Measurements from ENCODE around the gene SOX30. TPM values are rescaled to one million over a fixed set of nuclear protein-coding genes. Genes with fewer than 3 reads are reported as not detected.
A peak's percentile ranks its signal among the peaks of the same experiment; 100 is the strongest.
"Not testable (repeated sequence)": the region's sequence is repeated elsewhere in the genome, so short reads cannot be mapped to it uniquely, and the experiment has no call there.

The SOX30 gene
- total RNA-seq (under 1 TPM in 1 of 2 donors, not detected in 1; 0.44 TPM), total RNA-seq (0 to 0.08 reads per million in 2 donors)

DNA sequence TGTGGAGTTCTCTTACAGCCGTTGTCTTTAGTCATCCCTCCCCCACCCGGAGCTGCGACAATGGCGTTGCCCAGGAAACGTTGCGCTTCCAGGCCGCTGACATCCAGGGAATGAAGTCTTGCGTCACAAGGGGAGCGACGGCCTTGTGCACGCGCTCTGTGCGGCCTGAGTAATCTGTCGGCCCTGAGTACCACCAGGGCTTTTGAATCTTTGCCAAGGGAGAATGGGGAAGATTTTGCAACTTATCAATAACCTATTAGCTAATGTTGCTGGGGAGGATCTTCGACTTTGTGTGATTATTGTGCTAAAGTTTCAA, at the start of gene SOX30:
SOX30 (minus strand) TSS at position 62 of the 316 bp plus-strand sequence. CDS start 360 bp downstream, outside the sequence.
- no peak for DNase-seq

DNA sequence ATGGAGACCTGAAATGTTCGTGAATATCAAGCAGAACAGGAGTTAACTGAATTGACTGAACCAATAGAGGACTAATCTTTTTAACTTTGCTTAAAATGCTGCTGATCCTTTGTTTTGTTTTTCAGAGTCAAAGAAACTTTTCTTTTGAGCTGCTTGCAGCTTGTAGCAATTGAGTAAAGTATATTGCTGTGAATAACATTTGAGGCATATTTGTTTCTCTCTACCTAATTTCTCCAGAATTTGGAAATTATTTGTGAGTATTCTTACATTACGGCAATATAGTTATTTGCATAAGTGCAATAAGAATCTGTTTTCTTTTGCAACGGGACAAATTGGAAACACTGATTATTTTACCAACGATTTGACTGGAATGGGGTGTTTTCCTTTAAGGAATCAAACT, 46.4 kb upstream of the SOX30 start:
- not testable (repeated sequence) for H3K27ac Mint-ChIP-seq; H3K4me1 Mint-ChIP-seq; H3K36me3 Mint-ChIP-seq (ENCODE audit: low read depth); H3K9me3 ChIP-seq (ENCODE audit: control insufficient read depth, low read length, poor library complexity, severe bottlenecking); DNase-seq; ATAC-seq; H3K27me3 Mint-ChIP-seq; H3K4me3 Mint-ChIP-seq

More for the DNA sequence above, at the start of gene SOX30:
- H3K4me3 Mint-ChIP-seq: peak within 1 kb of the TSS; percentile 82
- no peaks in the 10 kb centered on the region for H3K27me3 Mint-ChIP-seq
- peak within 1 kb of the TSS; percentile 87 for H3K27ac Mint-ChIP-seq
- no peaks in the 10 kb centered on the region for H3K9me3 ChIP-seq (ENCODE audit: control insufficient read depth, low read length, poor library complexity, severe bottlenecking)
- peaks cover 3% of the 10 kb centered on the region for H3K36me3 Mint-ChIP-seq (ENCODE audit: low read depth)
- H3K4me1 Mint-ChIP-seq: peaks cover 12% of the 10 kb centered on the region
- no peak for ATAC-seq

- H3K4me1 Mint-ChIP-seq; H3K4me3 Mint-ChIP-seq; H3K27me3 Mint-ChIP-seq; H3K36me3 Mint-ChIP-seq (ENCODE audit: low read depth); H3K9me3 ChIP-seq (ENCODE audit: control insufficient read depth, low read length, poor library complexity, severe bottlenecking); ATAC-seq; DNase-seq; H3K27ac Mint-ChIP-seq: not testable (repeated sequence)
Measured at GRCh38 chr5:157696154-157696553, 43.9 kb upstream of the SOX30 start.

DNA sequence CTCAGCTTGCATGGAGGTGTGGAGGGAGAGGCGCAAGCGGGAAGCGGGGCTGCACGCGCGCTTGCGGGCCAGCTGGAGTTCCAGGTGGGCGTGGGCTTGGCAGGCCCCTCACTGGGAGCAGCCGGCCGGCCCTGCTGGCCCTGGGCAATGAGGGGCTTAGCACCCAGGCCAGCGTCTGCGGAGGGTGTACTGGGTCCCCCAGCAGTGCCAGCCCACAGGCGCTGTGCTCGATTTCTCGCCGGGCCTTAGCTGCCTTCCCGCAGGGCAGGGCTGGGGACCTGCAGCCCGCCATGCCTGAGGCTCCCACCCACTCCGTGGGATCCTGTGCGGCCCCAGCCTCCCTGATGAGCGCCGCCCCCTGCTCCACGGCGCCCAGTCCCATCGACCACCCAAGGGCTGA, 41.6 kb upstream of the SOX30 start:
- not testable (repeated sequence) for H3K36me3 Mint-ChIP-seq (ENCODE audit: low read depth); H3K4me1 Mint-ChIP-seq; DNase-seq

DNA sequence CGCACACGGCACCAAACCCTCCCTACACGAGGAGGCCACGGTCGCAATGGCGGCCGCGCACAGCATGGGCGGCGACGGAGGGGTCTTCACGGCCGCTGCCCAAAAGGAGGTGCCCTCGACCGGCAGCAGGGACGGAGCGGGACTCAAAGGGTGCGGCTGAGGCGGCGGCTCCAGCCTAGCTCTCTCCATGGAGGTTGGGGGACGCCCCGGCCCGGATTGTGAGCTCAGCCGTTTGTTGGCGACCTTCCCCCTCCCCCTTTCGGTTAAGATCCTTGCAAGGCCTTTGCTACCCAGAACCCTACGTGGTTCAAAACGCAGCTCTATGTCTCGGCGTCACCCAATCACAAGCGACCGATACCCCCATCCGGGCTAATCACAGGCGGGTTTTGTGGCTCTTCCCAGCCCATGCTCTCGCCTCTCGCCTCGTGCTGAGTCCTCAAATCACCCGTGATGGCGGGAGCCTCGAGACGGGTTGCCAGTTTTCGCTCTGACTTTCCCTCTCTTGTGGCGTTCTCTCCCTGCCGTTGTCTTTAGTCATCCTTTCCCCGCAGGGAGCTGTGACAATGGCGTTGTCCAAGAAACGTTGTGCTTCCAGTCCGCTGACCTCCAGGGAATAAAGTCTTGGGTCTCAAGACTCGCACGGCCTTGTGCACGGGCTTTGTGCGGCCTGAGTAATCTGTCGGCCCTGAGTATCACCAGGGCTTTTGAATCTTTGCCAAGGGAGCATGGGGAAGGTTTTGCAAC, 38.6 kb upstream of the SOX30 start:
- H3K4me1 Mint-ChIP-seq: peaks cover 2% of the 10 kb centered on the region
- DNase-seq: no peak
- H3K4me3 Mint-ChIP-seq: no peak overlapping the region
- H3K27me3 Mint-ChIP-seq: peaks cover 7% of the 10 kb centered on the region
- ATAC-seq: no peak
- no peaks in the 10 kb centered on the region for H3K36me3 Mint-ChIP-seq (ENCODE audit: low read depth)
- no peak overlapping the region for H3K27ac Mint-ChIP-seq
- H3K9me3 ChIP-seq (ENCODE audit: control insufficient read depth, low read length, poor library complexity, severe bottlenecking): no peaks in the 10 kb centered on the region

More for the DNA sequence above, 41.6 kb upstream of the SOX30 start:
- H3K4me3 Mint-ChIP-seq; ATAC-seq; H3K9me3 ChIP-seq (ENCODE audit: control insufficient read depth, low read length, poor library complexity, severe bottlenecking); H3K27ac Mint-ChIP-seq; H3K27me3 Mint-ChIP-seq: not testable (repeated sequence)

- ATAC-seq (peak; percentile 75), DNase-seq (peak; percentile 23 to 38 (median 28))
- no peaks in the 10 kb centered on the region for H3K36me3 Mint-ChIP-seq (ENCODE audit: low read depth)
- no peak overlapping the region for H3K27ac Mint-ChIP-seq
- H3K27me3 Mint-ChIP-seq: peaks cover 6% of the 10 kb centered on the region
- H3K9me3 ChIP-seq (ENCODE audit: control insufficient read depth, low read length, poor library complexity, severe bottlenecking): no peaks in the 10 kb centered on the region
- H3K4me1 Mint-ChIP-seq: peaks cover 1% of the 10 kb centered on the region
- H3K4me3 Mint-ChIP-seq: no peak overlapping the region
Measured at GRCh38 chr5:157689942-157690689, 37.9 kb upstream of the SOX30 start.

DNA sequence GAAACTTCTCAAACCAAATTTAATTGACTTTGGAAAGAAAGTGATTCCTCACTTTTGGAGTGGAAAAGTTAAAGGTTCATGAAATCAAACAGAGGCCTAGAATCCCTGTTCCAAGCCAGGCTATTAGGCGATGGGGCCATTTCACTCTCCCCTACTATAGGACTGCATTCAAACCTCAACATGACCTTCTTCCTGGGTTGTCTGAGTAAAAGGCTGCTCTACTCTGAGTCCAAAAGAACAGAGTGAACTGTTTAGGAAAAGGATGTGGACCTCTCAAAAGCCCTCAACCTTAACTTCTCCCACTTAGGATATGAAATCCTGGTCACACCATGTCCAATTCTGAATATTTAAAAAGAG, 34.9 kb upstream of the SOX30 start:
- ATAC-seq (no peak), DNase-seq (no peak)
- Mint-ChIP-seq H3K27ac (no peak overlapping the region), H3K4me1 (no peaks in the 10 kb centered on the region), H3K27me3 (no peaks in the 10 kb centered on the region), H3K4me3 (no peak overlapping the region), H3K36me3 (ENCODE audit: low read depth) (no peaks in the 10 kb centered on the region)
- no peaks in the 10 kb centered on the region for H3K9me3 ChIP-seq (ENCODE audit: control insufficient read depth, low read length, poor library complexity, severe bottlenecking)

DNA sequence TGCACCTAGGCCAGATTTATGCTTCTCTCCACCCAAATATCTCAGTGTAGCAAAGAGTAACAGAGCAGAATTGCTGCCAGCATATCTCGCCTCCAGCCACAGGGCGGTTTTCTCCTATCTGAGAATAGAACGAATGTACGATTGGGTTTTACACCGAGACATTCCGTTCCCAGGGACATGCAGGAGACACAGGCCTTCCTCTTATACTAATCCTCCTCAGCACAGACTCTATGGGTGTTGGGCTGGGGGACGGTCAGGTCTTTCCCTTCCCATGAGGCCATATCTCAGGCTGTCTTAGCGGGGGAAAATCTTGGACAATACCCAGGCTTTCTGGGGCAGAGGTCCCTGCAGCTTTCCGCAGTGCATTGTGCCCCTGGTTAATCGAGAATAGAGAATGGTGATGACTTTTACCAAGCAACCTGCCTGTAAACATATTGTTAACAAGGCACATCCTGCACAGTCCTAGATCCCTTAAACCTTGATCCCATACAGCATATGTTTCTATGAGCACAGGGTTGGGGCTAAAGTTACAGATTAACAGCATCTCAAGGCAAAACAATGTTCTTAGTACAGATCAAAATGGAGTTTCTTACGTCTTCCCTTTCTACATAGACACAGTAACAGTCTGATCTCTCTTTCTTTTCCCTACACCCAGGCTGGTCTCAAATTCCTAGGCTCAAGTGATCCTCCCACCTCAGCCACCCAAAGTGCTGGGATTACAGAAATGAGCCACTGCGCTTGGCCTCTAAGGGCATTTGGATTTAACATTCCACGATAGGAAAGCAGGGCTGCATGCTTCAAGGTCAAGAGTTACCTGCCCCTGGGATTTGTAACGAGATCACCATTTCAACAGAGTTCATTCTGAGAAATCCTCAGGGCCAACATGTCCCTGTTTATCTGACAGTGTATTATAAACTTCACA, 34.3 kb upstream of the SOX30 start:
- H3K27me3 Mint-ChIP-seq; H3K4me3 Mint-ChIP-seq; H3K27ac Mint-ChIP-seq; H3K36me3 Mint-ChIP-seq (ENCODE audit: low read depth); DNase-seq; ATAC-seq; H3K9me3 ChIP-seq (ENCODE audit: control insufficient read depth, low read length, poor library complexity, severe bottlenecking); H3K4me1 Mint-ChIP-seq: not testable (repeated sequence)

GRCh38 chr5:157682257-157682656, 30.0 kb upstream of the SOX30 start:
- no peak for ATAC-seq
- no peak overlapping the region for H3K4me3 Mint-ChIP-seq
- no peak for DNase-seq
- H3K27me3 Mint-ChIP-seq: no peaks in the 10 kb centered on the region
- no peaks in the 10 kb centered on the region for H3K36me3 Mint-ChIP-seq (ENCODE audit: low read depth)
- H3K27ac Mint-ChIP-seq: no peak overlapping the region
- H3K4me1 Mint-ChIP-seq: peaks cover 4% of the 10 kb centered on the region
- H3K9me3 ChIP-seq (ENCODE audit: control insufficient read depth, low read length, poor library complexity, severe bottlenecking): no peaks in the 10 kb centered on the region

DNA sequence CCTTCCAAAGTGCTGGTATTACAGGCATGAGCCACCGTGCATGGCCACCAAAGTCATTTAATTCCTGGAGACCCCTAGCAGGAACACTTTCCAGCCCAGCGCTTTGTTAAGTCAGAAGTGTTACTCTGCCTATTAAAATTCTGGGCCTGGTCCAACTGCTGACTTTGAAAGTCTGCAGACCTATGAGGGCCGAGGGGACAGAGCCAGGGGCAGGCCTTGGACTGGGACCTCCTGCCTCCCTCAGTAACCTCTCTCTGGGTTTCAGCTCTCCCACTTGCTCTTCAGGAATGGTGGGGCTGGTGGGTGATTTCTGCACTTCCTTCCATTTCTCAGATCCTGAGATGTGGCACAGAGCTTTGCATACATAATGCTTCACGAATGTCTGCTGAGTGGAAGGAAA, 28.8 kb upstream of the SOX30 start:
- no peak overlapping the region for H3K4me3 Mint-ChIP-seq
- H3K4me1 Mint-ChIP-seq: peaks cover 4% of the 10 kb centered on the region
- DNase-seq (no peak), ATAC-seq (no peak)
- H3K27ac Mint-ChIP-seq: peak overlapping the region; percentile 9
- no peaks in the 10 kb centered on the region for H3K27me3 Mint-ChIP-seq
- no peaks in the 10 kb centered on the region for H3K36me3 Mint-ChIP-seq (ENCODE audit: low read depth)
- H3K9me3 ChIP-seq (ENCODE audit: control insufficient read depth, low read length, poor library complexity, severe bottlenecking): no peaks in the 10 kb centered on the region

GRCh38 chr5:157680239-157680638, 28.0 kb upstream of the SOX30 start:
- DNase-seq (no peak), ATAC-seq (no peak)
- Mint-ChIP-seq H3K27me3 (no peaks in the 10 kb centered on the region), H3K36me3 (ENCODE audit: low read depth) (no peaks in the 10 kb centered on the region), H3K4me3 (no peak overlapping the region), H3K4me1 (peaks cover 4% of the 10 kb centered on the region), H3K27ac (no peak overlapping the region)
- no peaks in the 10 kb centered on the region for H3K9me3 ChIP-seq (ENCODE audit: control insufficient read depth, low read length, poor library complexity, severe bottlenecking)

DNA sequence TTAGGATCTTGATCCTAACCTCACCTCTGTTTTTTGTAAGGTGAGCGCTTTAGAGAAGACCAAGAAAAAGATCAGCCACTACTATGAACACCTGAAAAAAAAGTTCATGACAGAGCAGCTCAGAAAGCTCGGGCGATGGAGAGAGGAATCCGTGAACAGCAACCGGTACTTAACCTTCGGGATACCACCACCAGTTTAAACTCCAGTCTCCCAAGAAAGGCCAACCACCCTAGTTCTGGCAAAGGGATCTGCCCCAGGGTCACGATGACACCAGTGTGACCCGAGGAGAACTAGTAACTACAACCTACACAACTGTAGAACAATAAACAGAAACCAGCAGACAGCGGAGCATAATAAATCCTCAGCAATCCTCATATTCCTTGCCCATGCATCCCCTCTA, 27.6 kb upstream of the SOX30 start:
- Mint-ChIP-seq H3K27me3 (no peaks in the 10 kb centered on the region), H3K36me3 (ENCODE audit: low read depth) (no peaks in the 10 kb centered on the region), H3K4me3 (no peak overlapping the region), H3K27ac (no peak overlapping the region), H3K4me1 (peaks cover 4% of the 10 kb centered on the region)
- ATAC-seq (no peak), DNase-seq (no peak)
- H3K9me3 ChIP-seq (ENCODE audit: control insufficient read depth, low read length, poor library complexity, severe bottlenecking): no peaks in the 10 kb centered on the region

GRCh38 chr5:157677931-157678330, 25.7 kb upstream of the SOX30 start:
- DNase-seq (no peak), ATAC-seq (no peak)
- no peaks in the 10 kb centered on the region for H3K9me3 ChIP-seq (ENCODE audit: control insufficient read depth, low read length, poor library complexity, severe bottlenecking)
- no peak overlapping the region for H3K27ac Mint-ChIP-seq
- no peak overlapping the region for H3K4me3 Mint-ChIP-seq
- H3K27me3 Mint-ChIP-seq: no peaks in the 10 kb centered on the region
- peaks cover 4% of the 10 kb centered on the region for H3K4me1 Mint-ChIP-seq
- no peaks in the 10 kb centered on the region for H3K36me3 Mint-ChIP-seq (ENCODE audit: low read depth)

All from T-helper 17 cell (primary cell).